GM23338 (cell line): ENCODE data around the gene CNMD.

Experiments
- CTCF ChIP-seq, 2 experiments: fragments of 200-600 bp in 1 of 2; sonication (generic) in 1 of 2; conservative IDR thresholded peaks; 2 replicates each; pipeline versions ENCODE4 v1.5.1 to v1.6.1; 2016 to 2017; ENCODE audit warnings: antibody characterized with exemption in 2 of 2, low read depth in 2 of 2, mild to moderate bottlenecking in 2 of 2, moderate library complexity in 1 of 2
- POLR2AphosphoS5 ChIP-seq: IDR thresholded peaks from 2 replicates; pipeline ENCODE4 v1.6.1; 2016; ENCODE audit warnings: antibody characterized with exemption, low read depth

DNA sequence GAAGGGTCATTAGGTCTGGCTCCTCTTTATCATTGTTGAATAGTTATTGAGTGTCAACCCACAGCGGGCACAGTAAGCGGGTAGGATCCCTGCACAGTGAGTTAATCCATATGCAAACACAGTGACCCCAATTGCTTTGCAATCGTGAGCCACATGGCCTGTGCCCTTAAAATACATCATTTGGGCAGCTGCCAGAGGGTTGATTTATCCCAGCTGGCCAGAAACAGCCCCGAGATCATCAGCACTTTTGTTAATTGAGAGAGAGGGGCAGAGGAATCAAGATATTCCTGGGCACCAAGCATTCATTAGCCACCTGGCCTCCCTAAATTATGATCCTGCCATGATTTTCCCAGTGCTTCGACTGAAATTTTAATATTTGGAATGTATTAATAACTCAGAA lies 9.8 kb upstream of the CNMD start:
- TF ChIP-seq CTCF (conservative IDR thresholded peaks at IDR 0.05; ENCODE audit: low read depth in 2 of 2) = no peak
- no peak for TF ChIP-seq POLR2AphosphoS5
